ENCODE data around the gene SFT2D1.
"Not testable (repeated sequence)": the region's sequence is repeated elsewhere in the genome, so short reads cannot be mapped to it uniquely, and the experiment has no call there.

The SFT2D1 gene

DNA sequence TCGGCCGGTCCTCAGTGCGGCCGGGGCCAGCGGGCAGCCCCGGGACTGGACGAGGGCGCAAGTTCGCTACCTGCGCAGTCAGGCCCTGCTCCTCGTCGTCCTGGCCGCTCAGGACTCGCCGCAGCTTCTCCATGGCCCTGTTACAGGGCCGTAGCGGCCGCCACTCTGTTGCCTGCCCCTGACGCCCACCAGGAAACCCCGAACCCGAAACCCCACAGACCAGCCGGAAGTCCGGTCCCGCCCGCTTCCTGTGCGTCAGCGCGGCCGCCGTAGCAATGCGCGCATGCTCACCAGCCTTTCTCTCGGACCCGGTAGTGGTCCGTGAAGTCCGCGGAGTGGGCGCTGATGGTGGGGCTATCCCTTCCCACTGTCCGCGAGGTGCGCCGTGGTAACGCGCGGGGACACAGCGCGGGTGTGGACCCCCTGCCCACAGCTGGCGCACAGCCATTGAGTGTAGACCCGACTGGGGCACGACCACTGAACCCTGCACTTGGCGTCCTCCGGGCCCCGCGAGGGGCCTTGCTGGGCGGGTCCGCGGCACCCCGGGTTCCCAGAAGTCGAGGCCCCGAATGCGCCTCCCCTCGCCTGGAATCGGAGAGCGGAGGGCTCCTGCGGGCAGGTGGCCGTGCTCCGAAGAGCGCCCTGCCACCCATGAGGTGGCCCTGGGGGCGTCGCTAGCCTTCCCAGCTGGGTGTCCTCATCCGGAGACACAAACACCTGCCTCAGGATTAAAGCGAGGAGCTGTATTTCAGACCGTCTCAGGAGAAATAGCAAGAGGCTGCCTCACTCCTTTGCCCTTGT lies at the start of gene SFT2D1:
Gene SFT2D1 (minus strand): TSS at position 197 of the 801 bp plus-strand sequence. CDS start 64 bp downstream, at position 133.
- no peak for DNase-seq

GRCh38 chr6:166389119-166389518 lies 46.8 kb upstream of the SFT2D1 start:
- DNase-seq: no peak

GRCh38 chr6:166388290-166389004 lies 46.1 kb upstream of the SFT2D1 start:
- DNase-seq: no peak

GRCh38 chr6:166387642-166388289 lies 45.4 kb upstream of the SFT2D1 start:
- no peak for DNase-seq

DNA sequence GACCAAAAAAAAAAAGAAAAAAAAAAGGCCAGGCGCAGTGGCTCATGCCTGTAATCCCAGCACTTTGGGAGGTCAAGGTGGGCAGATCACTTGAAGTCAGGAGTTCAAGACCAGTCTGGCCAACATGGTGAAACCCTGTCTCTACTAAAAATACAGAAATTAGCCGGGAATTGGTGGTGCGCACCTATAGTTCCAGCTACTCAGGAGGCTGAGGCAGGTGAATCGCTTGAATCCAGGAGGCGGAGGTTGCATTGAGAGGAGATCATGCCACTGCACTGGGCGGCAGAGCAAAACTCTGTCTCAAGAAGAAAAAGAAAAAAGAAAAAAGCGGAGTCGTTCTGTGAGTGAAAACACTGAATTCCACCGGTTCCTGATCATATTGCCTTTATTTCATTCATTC lies 44.8 kb upstream of the SFT2D1 start:
- DNase-seq: not testable (repeated sequence)

DNA sequence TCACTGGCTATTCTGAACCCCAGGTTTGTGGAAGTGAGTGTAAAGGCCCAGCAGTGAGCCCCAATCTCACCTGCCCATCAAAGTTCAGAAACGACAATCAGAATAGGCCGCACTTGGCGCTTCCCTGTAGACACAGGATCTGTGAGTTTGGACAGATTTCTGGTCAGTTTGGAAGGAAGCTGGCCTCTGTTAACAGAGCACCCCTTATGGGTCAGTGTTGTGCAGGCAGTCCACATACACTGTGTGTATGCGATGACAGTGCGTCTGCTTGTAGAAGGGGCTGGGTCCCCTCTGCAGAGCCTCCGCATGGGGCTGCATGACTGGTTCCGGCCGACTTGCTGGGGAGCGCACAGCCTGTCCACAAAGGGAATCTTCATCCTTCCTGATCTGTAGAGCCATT lies 43.8 kb upstream of the SFT2D1 start:
- no peak for DNase-seq

DNA sequence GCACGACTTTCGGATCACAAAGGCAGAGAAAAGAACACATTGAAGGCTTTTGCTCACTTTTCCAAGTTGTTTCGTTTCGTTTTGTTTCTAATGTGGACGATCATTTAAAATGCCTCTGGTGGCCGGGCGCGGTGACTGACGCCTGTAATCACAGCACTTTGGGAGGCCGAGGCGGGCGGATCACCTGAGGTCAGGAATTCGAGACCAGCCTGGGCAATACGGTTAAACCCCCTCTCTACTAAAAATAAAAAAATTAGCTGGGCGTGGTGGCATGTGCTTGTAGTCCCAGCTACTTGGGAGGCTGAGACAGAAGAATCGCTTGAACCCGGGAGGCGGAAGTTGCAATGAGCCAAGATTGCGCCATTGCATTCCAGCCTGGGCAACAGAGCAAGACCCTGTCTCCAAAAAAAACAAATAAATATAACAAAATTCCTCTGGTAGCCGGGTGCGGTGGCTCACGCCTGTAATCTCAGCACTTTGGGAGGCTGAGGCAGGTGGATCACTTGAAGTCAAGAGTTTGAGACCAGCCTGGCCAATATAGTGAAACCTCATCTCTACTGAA lies 41.5 kb upstream of the SFT2D1 start:
- DNase-seq: not testable (repeated sequence)

DNA sequence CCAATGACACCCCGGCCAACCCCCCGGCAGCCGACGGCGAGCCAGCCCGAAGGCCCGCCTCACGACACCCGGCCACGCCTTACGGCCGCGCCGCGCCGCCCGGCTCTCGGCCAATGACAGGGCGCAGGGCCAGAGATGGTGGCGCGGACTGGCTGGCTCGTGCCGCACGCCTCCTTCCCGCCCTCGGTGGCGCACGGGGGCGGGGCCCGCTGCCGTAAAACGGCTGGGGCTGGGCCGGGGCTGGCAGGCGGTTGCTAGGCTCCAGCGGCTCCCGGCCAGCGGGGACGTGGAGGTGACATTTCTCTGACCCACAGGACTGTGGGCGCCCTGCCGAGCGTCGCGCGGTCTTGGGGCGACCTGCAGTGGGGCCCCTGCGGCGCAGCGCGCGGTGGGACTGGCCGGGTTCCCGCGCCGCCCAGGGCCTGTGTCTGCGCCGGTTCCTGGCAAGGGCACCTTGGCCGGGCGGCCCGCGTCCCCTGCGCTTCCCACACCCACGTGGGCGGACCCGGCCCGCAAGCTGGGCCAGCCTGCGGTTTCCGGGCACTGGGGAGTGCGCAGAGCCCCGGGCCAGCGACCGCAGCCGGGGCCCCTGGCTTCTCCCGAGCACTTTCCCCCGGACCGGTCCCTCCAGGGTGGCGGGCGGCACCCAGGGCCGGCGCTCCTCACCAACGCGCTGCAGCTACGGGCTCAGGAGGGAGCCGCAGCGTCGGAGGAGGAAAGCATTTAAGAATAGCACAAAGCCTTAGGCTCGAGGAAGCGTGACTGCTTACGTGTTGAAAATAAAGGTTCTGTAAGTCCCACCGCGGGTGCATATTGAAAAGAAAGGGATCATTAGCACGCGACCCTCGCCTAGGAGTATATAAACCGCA lies 40.8 kb upstream of the SFT2D1 start, which contains the start of gene MPC1:
Gene MPC1 (minus strand): TSS at position 8 of the 869 bp plus-strand sequence. CDS start 64 bp downstream, outside the sequence.
- peak; percentile 66 for DNase-seq

GRCh38 chr6:166382500-166382932 lies 40.2 kb upstream of the SFT2D1 start:
- no peak for DNase-seq

DNA sequence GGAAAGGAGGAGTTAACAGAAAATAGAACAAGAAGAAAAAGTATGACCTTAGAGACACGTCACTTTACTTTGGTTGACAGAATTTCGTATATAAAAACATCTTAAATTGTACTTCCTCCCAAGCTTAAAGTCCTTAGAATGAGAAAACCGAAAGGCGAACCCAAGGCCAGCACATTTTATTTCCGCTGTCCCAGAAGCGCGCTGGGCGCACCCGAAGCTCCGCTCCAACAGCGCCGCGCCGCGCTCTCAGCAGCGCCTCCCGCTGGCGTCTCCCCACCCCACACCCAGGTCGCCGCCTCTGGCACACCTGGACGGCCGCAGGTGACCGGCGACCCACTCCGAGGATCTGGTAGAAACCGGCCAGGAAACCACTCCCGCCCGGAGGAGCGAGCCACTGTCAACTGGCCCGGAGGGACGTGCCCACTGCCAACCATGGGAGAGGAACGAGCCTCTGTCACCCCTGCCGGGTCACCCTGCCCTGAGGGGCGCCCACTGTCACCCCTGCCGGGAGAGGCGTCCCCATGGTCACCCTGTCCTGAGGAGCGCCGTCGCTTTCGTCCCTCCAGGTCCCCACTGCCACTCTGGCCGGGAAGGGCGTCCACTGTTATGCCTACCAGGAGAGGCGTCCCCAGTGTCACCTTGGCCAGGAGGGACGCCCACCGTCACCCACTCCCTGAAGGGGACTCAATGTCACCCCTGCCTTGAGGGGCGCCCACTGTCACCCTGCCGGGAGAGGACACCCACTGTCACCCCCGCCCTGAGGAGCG lies 39.6 kb upstream of the SFT2D1 start:
- DNase-seq: no peak

DNA sequence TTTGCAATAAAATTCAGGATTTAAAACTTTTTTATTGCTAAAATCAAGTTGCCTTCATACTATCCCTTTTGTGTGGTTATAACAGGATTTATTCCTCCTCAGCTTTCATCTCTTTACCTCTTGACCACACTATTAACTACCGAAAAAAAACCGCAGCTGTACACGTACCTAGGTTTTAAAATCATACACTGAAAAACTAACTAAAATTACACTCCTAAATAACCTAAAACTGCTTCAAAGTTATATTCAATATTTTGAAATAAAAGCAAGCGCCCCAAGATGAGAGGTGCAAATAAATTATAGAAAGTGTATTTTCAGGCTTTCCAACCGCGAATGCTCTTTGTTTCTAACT lies 39.0 kb upstream of the SFT2D1 start:
- DNase-seq: no peak

DNA sequence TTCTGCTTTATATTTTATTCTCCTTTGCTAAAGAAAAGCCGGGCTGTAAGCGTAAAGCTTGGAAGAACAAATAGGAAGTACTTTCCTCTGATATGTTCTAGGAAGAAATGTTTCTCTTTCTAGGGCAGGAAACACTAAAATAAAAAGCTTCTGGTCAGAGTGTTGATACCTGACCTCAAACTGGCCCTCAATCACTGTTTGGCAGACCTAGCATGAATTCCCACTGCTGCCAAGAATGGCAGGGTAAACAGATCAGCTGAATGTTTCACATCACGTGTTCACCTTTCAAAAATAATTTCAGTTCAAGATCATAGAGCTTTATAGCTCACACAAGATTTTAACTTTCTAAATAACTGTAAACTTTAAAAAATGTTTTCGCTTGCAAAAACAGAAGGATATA lies 37.5 kb upstream of the SFT2D1 start:
- no peak for DNase-seq

- no peak for DNase-seq
Observed at GRCh38 chr6:166379103-166379586, 36.8 kb upstream of the SFT2D1 start.

- no peak for DNase-seq
Observed at GRCh38 chr6:166377721-166378120, 35.4 kb upstream of the SFT2D1 start.

DNA sequence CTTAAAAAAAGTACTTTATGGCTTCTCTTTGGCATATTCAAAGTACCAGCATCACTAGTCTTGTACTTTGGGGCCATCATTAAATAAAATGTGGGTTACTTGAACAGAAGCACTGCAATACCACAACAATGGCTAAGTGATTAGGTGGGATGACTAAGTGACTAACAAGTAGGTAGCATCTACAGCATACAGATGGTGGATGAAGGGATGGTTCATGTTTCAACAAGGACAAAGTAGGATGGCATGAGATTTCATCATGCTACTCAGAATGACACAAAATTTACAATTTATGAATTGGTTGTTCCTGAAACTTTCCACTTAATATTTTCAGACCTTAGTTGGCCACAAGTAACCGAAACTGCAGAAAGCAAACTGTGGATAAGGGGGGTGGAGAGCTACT lies 32.7 kb upstream of the SFT2D1 start:
- no peak for DNase-seq

DNA sequence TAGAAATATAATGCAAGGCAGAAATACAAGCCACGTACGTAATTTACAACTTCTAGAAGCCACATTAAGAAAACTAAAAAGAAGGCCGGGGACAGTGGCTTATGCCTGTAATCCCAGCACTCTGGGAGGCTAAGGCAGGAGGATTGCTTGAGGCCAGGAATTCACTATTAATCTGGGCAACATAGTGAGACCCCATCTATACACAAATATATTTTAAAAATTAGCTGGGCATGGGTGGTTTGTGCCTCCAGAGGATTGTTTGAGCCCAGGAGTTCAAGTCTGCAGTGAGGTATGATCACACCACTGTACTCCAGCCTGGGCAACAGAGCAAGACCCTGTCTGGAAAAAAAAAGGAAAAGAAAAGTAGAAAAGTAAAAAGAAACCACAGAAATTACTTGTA lies 28.1 kb upstream of the SFT2D1 start:
- DNase-seq: no peak

DNA sequence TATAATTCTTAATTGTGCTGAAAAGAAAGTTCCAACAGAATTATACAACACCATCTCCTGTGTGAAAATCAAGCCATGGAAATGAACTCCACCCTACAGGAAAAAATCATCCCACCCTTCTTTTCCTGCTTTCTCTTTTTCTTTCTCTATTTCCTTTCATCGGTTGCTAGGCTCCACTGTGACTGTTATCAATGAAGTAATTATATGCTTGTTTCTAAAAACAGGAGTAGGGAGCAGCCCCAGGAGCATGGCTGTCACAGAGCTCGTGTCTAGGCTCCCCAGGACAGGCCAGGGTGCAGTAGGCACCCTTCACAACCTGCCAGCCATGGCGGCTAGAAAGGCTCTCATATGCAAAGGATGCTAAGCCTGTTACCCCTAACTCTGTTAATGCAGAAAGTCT lies 27.4 kb upstream of the SFT2D1 start:
- DNase-seq: no peak

GRCh38 chr6:166366921-166367320 lies 24.6 kb upstream of the SFT2D1 start:
- DNase-seq: no peak

- DNase-seq: no peak
Observed at GRCh38 chr6:166365806-166366205, 23.5 kb upstream of the SFT2D1 start.

- no peak for DNase-seq
Observed at GRCh38 chr6:166365221-166365620, 22.9 kb upstream of the SFT2D1 start.

GRCh38 chr6:166364456-166364855 lies 22.1 kb upstream of the SFT2D1 start:
- no peak for DNase-seq

All from NCI-H1417 treated with DMSO at 0.1 percent for 48 hours (cell line).